Astrocyte of the spinal cord (primary cell): Measurements from ENCODE around the gene TGM3.

ENCODE experiments used
- DNase-seq: peaks from one replicate; pipeline ENCODE4 v3.0.0; 2011; ENCODE audit warnings: low read depth, low spot score
- H3K4me3 ChIP-seq: 2 replicates; pipeline ENCODE4 v1.5.1; 2011; ENCODE audit warnings: low read depth, mild to moderate bottlenecking, low read length, moderate library complexity
- CTCF ChIP-seq: IDR thresholded peaks from 2 replicates; pipeline ENCODE4 v1.5.1; 2012; ENCODE audit warnings: low read depth, mild to moderate bottlenecking, low read length, inconsistent platforms
- in situ Hi-C: cut with HindIII; loops from 2 replicates; pipeline ENCODE4 v1.10.0; 2017; ENCODE audit warnings: low sequenced_read_pairs

Gene TGM3

GRCh38 chr20:2342243-2342642 is 46.4 kb downstream of the TGM3 start:
- in situ Hi-C loops: no loop called here
- no peak overlapping the region for H3K4me3 ChIP-seq
- no peak for DNase-seq
- no peak for TF ChIP-seq CTCF

DNA sequence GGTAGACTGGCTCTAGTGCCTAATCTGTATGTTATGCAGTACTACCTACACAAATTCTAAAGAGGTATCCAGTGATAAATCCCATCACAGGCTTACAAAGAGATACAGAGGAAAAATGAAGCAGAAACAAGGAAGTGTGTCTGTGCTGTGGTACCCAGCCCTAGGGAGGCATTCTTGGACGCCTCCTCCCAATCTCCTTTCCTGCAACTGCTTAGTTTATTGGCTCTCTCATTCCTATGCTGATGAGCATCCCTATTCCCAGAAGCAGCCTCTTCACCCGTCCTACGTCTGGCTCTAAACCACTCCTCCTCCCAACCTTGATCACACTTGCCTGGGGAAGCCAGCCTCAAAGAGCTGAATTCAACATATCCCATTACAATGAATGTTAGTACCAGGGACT is 50.4 kb downstream of the TGM3 start:
- TF ChIP-seq CTCF: no peak
- in situ Hi-C loops: no loop called here
- no peak overlapping the region for H3K4me3 ChIP-seq
- no peak for DNase-seq

DNA sequence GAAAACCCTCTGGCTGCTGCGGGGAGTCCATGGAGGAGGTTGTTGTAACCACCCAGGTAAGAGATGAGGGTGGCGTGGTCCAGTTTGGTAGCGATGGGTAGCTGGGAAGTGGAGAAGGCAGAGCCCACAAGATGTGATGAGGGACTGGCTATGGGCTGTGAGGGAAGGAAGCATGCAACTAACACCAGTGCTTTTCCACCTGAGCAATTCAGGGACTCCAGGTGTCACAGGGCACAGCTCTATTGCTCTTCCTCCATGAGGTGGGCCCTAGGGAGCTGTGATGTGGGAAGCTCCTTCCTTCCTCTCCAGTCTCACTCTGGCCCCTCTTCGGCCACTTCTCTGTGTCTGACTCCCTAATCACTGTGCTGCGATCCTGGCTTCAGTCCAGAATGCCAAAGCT is 52.5 kb downstream of the TGM3 start:
- DNase-seq: no peak
- TF ChIP-seq CTCF: no peak
- no peak overlapping the region for H3K4me3 ChIP-seq
- in situ Hi-C loops: no loop called here

GRCh38 chr20:2349801-2350200 is 54.0 kb downstream of the TGM3 start:
- no peak for TF ChIP-seq CTCF
- DNase-seq: no peak
- no peak overlapping the region for H3K4me3 ChIP-seq
- in situ Hi-C loops: no loop called here

- no peak for TF ChIP-seq CTCF
- H3K4me3 ChIP-seq: no peak overlapping the region
- no peak for DNase-seq
- in situ Hi-C loops: no loop called here
These were observed 54.8 kb downstream of the TGM3 start for GRCh38 chr20:2350606-2351005.

- no peak for TF ChIP-seq CTCF
- no peak overlapping the region for H3K4me3 ChIP-seq
- in situ Hi-C loops: no loop called here
- DNase-seq: no peak
These were observed 57.4 kb downstream of the TGM3 start for GRCh38 chr20:2353231-2353630.

DNA sequence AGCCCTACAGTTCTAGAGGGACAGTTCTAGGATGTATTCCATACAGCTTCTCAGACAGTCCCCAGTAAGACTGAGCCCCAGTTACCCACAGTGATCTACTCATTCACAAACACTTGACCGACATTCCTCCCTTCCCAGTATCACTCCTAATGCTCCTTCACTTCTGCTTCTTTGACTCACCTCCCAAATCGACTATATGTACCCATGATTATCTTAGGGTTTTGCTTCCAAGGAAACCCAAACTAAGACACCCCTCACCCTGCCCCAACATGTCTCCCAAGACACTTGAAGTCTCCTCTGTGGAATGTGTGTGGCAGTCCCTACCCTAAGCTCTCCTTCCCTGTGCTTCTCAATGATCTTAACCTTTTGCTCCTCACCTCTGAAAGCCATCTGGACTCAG is 61.3 kb downstream of the TGM3 start:
- in situ Hi-C loops: no loop called here
- no peak overlapping the region for H3K4me3 ChIP-seq
- no peak for TF ChIP-seq CTCF
- no peak for DNase-seq
